HepG2 (cell line): ENCODE measurements around the gene SUCLG1. TPM values are rescaled to one million over a fixed set of nuclear protein-coding genes. Genes with fewer than 3 reads are reported as not detected.

ENCODE experiments used
- ATAC-seq: fragments of 200-7000 bp; cut with Tn5 transposase; 3 replicates; pipeline ENCODE4 v1.9.1; 2020; ENCODE audit warnings: mild to moderate bottlenecking, moderate library complexity
- BruUV-seq: library from RNA; stranded (reverse); fragments of 400-500 nt; replicated peaks from 2 replicates; lab custom pipeline; 2021; lab: Mats Ljungman, UMichigan
- CTCF ChIA-PET: fragments of 300-600 bp; formaldehyde crosslinking; extraction: SDS; loops from one replicate; lab custom pipeline; 2021; ENCODE audit warnings: low total read pairs, inconsistent platforms, low intra/inter-chr PET ratio; lab: Yijun Ruan, JAX
- POLR2A ChIA-PET: fragments of 350-600 bp; sonication (Branson Sonifier 250); formaldehyde crosslinking; loops from one replicate; lab custom pipeline; 2020; ENCODE audit warnings: antibody characterized with exemption, inconsistent platforms; lab: Yijun Ruan, JAX
- DNase-seq: peaks from one replicate; pipeline ENCODE4 v3.0.0-alpha.2; 2015; ENCODE audit warnings: low spot score
- FAIRE-seq: peaks from 3 replicates; lab custom pipeline; 2011; peaks lifted over from hg19 to GRCh38; lab: Jason Lieb, UNC
- H2AFZ ChIP-seq: one replicate; pipeline ENCODE4 v1.6.1; 2011; ENCODE audit warnings: low read length, inconsistent platforms
- H3K27ac ChIP-seq: fragments of 300-600 bp; 3 replicates; pipeline ENCODE4 v1.8.0; 2011; ENCODE audit warnings: mixed run types, mild to moderate bottlenecking, mixed read lengths, low read length, inconsistent platforms; ENCODE audit not compliant: insufficient read depth; ENCODE audit errors: extremely low read length
- H3K27me3 ChIP-seq, 2 experiments: fragments of 200-600 bp in 1 of 2; 2 replicates in 1 of 2; 3 replicates in 1 of 2; pipeline versions ENCODE4 v1.6.0 to v1.8.0; 2011; ENCODE audit warnings: low read length in 2 of 2, mild to moderate bottlenecking in 2 of 2, moderate library complexity in 2 of 2, inconsistent platforms in 1 of 2; ENCODE audit not compliant: insufficient read depth in 2 of 2, control insufficient read depth in 1 of 2
- H3K36me3 ChIP-seq, 2 experiments: fragments of 200-600 bp in 1 of 2; replicated peaks in 1 of 2; 2 replicates in 1 of 2; 3 replicates in 1 of 2; pipeline versions ENCODE4 v1.5.1 to v1.8.0; 2011; ENCODE audit warnings: low read length in 2 of 2, inconsistent platforms in 1 of 2; ENCODE audit not compliant: insufficient read depth in 2 of 2, control insufficient read depth in 1 of 2
- H3K4me1 ChIP-seq: 2 replicates; pipeline ENCODE4 v1.5.1; 2012; ENCODE audit warnings: low read length, inconsistent platforms; ENCODE audit not compliant: insufficient read depth
- H3K4me2 ChIP-seq: 2 replicates; pipeline ENCODE4 v1.6.0; 2011; ENCODE audit warnings: low read depth, low read length, inconsistent platforms
- H3K4me3 ChIP-seq, 3 experiments: fragments of 200-600 bp in 1 of 3; sonication (generic), shearing (Covaris generic) in 1 of 3; replicated peaks in 1 of 3; 2 replicates each; pipeline ENCODE4 v1.5.1; 2011 to 2016; ENCODE audit warnings: low read length in 3 of 3, inconsistent platforms in 2 of 3, low read depth in 2 of 3, mild to moderate bottlenecking in 2 of 3, control low read depth in 1 of 3, mixed read lengths in 1 of 3; ENCODE audit not compliant: insufficient read depth in 1 of 3
- H3K79me2 ChIP-seq: one replicate; pipeline ENCODE4 v1.6.1; 2011; ENCODE audit warnings: low read length, inconsistent platforms; ENCODE audit not compliant: insufficient read depth
- H3K9ac ChIP-seq: 2 replicates; pipeline ENCODE4 v1.6.0; 2011; ENCODE audit warnings: mild to moderate bottlenecking, low read depth, low read length, inconsistent platforms; ENCODE audit not compliant: insufficient read depth
- H3K9me3 ChIP-seq: 2 replicates; pipeline ENCODE4 v1.5.1; 2012; ENCODE audit warnings: mild to moderate bottlenecking, low read length
- H4K20me1 ChIP-seq: 2 replicates; pipeline ENCODE4 v1.6.0; 2011; ENCODE audit warnings: inconsistent platforms, mild to moderate bottlenecking, low read length, moderate library complexity; ENCODE audit not compliant: insufficient read depth
- NFKBIZ ChIP-seq: IDR thresholded peaks from 2 replicates; pipeline ENCODE4 v1.6.1; 2018; ENCODE audit warnings: missing genetic modification reagents, missing compliant biosample characterization
- SNAPC4 ChIP-seq: sonication (generic); formaldehyde crosslinking; IDR thresholded peaks from 2 replicates; pipeline ENCODE4 v1.4.0; 2020; ENCODE audit warnings: mild to moderate bottlenecking, missing genetic modification reagents
- SPEN ChIP-seq: sonication (generic); formaldehyde crosslinking; IDR thresholded peaks from 2 replicates; pipeline ENCODE4 v1.5.1; 2020; ENCODE audit warnings: low read depth, mild to moderate bottlenecking, missing genetic modification reagents
- SRSF4 ChIP-seq: fragments of 200-400 bp; formaldehyde crosslinking; IDR thresholded peaks from one replicate; pipeline ENCODE4 v1.6.1; 2018; ENCODE audit warnings: mild to moderate bottlenecking, low read depth, low read length, moderate library complexity; ENCODE audit not compliant: poor library complexity, severe bottlenecking
- TCF12 ChIP-seq, 2 experiments: fragments of 450-650 bp in 1 of 2; sonication (generic) in 1 of 2; formaldehyde crosslinking in 1 of 2; IDR thresholded peaks; 2 replicates each; pipeline versions ENCODE4 v1.6.1 to v1.8.0; 2017 to 2022; ENCODE audit warnings: antibody characterized with exemption in 1 of 2, mild to moderate bottlenecking in 1 of 2, missing genetic modification reagents in 1 of 2, moderate library complexity in 1 of 2
- THAP9 ChIP-seq: sonication (generic); formaldehyde crosslinking; IDR thresholded peaks from 2 replicates; pipeline ENCODE4; 2020; ENCODE audit warnings: missing genetic modification reagents, mild to moderate bottlenecking, borderline replicate concordance
- ZNF562 ChIP-seq: sonication (generic); formaldehyde crosslinking; IDR thresholded peaks from 2 replicates; pipeline ENCODE4 v1.8.0; 2022; ENCODE audit warnings: missing genetic modification reagents, borderline replicate concordance
- ZNF563 ChIP-seq: sonication (generic); formaldehyde crosslinking; IDR thresholded peaks from 2 replicates; pipeline ENCODE4 v1.8.0; 2022; ENCODE audit warnings: mild to moderate bottlenecking, moderate library complexity, missing genetic modification reagents
- WGBS: methylation state at CpG from one replicate; pipeline ENCODE4 v1.1.6; 2017; ENCODE audit warnings: low lambda C conversion rate; 5-methylcytosine and 5-hydroxymethylcytosine counted together
- in situ Hi-C: cut with HindIII; loops from 2 replicates; pipeline ENCODE4 v1.10.0; 2017; ENCODE audit warnings: low pct_unique_long_range_greater_than_20kb; ENCODE audit not compliant: extremely low pct_ligation_motif_present
- intact Hi-C: fragments of 100-400 bp; cut with micrococcal nuclease; formaldehyde crosslinking; loops from one replicate; pipeline ENCODE4 v1.10.0; 2022; ENCODE audit not compliant: unreplicated experiment
- polyA plus RNA-seq, 8 experiments: library from polyadenylated mRNA; depleted of rRNA in 3 of 8; stranded (reverse) in 7 of 8; unstranded in 1 of 8; fragments of >200 nt; fragmentation: Illumina TruSeq in 4 of 8; extraction: Trizol in 4 of 8; gene quantifications; 2 replicates each; pipeline versions ENCODE4 v1.2.1 to v1.2.3, GENCODE V29; 2011 to 2016; ENCODE audit warnings: low read depth in 4 of 8, missing spikeins in 1 of 8, mixed read lengths in 1 of 8; ENCODE audit not compliant: insufficient read depth in 1 of 8
- total RNA-seq, 5 experiments: library from RNA; depleted of rRNA; stranded (reverse); fragments of >200 nt; fragmentation: Illumina TruSeq; extraction: Trizol; gene quantifications; 2 replicates each; pipeline ENCODE4 v1.2.3, GENCODE V29; 2016; ENCODE audit warnings: low read depth in 1 of 5
- TF ChIP-seq, protein P1 (sequence below): sonication (generic); formaldehyde crosslinking; IDR thresholded peaks from 2 replicates; pipeline ENCODE4 v1.8.0; 2022; ENCODE audit warnings: missing genetic modification reagents, mild to moderate bottlenecking, moderate library complexity, borderline replicate concordance

SUCLG1 gene
- total and polyA plus RNA-seq, 2 of the 13 experiments (the other 11 are each of a cell fraction or from before 2014, with no cell fraction given): 58.7 to 121 TPM

GRCh38 chr2:84491741-84492140 lies 32.7 kb upstream of the SUCLG1 start:
- ChIA-PET POLR2A (no interaction called here), CTCF (no interaction called here)
- TF ChIP-seq NFKBIZ (CRISPR knock-in tag) (no peak), ZNF562 (CRISPR knock-in tag) (no peak), SRSF4 (no peak), THAP9 (CRISPR knock-in tag) (no peak), SPEN (CRISPR knock-in tag) (no peak), ZNF563 (CRISPR knock-in tag) (no peak), TCF12 (IDR thresholded peaks at IDR 0.05) (no peak), TCF12 (CRISPR knock-in tag; IDR thresholded peaks at IDR 0.05) (no peak), SNAPC4 (CRISPR knock-in tag) (no peak)
- TF ChIP-seq, protein P1, sequence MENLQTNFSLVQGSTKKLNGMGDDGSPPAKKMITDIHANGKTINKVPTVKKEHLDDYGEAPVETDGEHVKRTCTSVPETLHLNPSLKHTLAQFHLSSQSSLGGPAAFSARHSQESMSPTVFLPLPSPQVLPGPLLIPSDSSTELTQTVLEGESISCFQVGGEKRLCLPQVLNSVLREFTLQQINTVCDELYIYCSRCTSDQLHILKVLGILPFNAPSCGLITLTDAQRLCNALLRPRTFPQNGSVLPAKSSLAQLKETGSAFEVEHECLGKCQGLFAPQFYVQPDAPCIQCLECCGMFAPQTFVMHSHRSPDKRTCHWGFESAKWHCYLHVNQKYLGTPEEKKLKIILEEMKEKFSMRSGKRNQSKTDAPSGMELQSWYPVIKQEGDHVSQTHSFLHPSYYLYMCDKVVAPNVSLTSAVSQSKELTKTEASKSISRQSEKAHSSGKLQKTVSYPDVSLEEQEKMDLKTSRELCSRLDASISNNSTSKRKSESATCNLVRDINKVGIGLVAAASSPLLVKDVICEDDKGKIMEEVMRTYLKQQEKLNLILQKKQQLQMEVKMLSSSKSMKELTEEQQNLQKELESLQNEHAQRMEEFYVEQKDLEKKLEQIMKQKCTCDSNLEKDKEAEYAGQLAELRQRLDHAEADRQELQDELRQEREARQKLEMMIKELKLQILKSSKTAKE (CRISPR knock-in tag): no peak
- BruUV-seq: no TSS peak
- Histone ChIP-seq H3K4me3 (no peak overlapping the region), H3K79me2 (no peaks in the 10 kb centered on the region), H3K27ac (no peak overlapping the region), H3K9ac (no peak overlapping the region), H3K36me3 (no peaks in the 10 kb centered on the region), H3K9me3 (no peaks in the 10 kb centered on the region), H2AFZ (no peak overlapping the region), H3K4me2 (no peak overlapping the region), H3K27me3 (no peaks in the 10 kb centered on the region), H3K4me1 (peaks cover 15% of the 10 kb centered on the region), H4K20me1 (no peaks in the 10 kb centered on the region)
- in situ Hi-C loops (no loop called here), intact Hi-C loops (no loop called here)
- ATAC-seq: no peak
- WGBS: 80% methylated on average over 6 of the region's 6 CpGs
- DNase-seq: no peak
- no peak for FAIRE-seq
